HepG2 (cell line): ENCODE results near the gene MTHFD1L. TPM values are rescaled to one million over a fixed set of nuclear protein-coding genes. Genes with fewer than 3 reads are reported as not detected.

Experiments used
- CEBPG ChIP-seq: IDR thresholded peaks from 2 replicates; pipeline ENCODE4 v1.6.1; 2016
- HNF4A ChIP-seq: sonication (generic); formaldehyde crosslinking; IDR thresholded peaks from 2 replicates; pipeline ENCODE4 v1.4.0; 2020; ENCODE audit warnings: missing genetic modification reagents
- HOXA3 ChIP-seq: sonication (generic); formaldehyde crosslinking; IDR thresholded peaks from 2 replicates; pipeline ENCODE4 v1.5.0; 2020; ENCODE audit warnings: missing genetic modification reagents
- MATR3 ChIP-seq: sonication (generic); formaldehyde crosslinking; IDR thresholded peaks from 2 replicates; pipeline ENCODE4 v1.4.0; 2020; ENCODE audit warnings: missing genetic modification reagents
- POGK ChIP-seq: sonication (generic); formaldehyde crosslinking; conservative IDR thresholded peaks from 2 replicates; pipeline ENCODE4 v1.8.0; 2022; ENCODE audit warnings: mild to moderate bottlenecking, moderate library complexity, missing genetic modification reagents
- PRMT3 ChIP-seq: sonication (generic); formaldehyde crosslinking; IDR thresholded peaks from 2 replicates; pipeline ENCODE4 v1.8.1; 2022; ENCODE audit warnings: low read depth, mild to moderate bottlenecking, moderate library complexity, missing genetic modification reagents, borderline replicate concordance
- TOPORS ChIP-seq: sonication (generic); formaldehyde crosslinking; IDR thresholded peaks from 2 replicates; pipeline ENCODE4 v1.8.0; 2023; ENCODE audit warnings: mild to moderate bottlenecking, missing genetic modification reagents
- ZNF501 ChIP-seq: sonication (generic); formaldehyde crosslinking; IDR thresholded peaks from 2 replicates; pipeline ENCODE4 v1.5.1; 2020; ENCODE audit warnings: mild to moderate bottlenecking, moderate library complexity, missing genetic modification reagents
- ZNF782 ChIP-seq: sonication (generic); formaldehyde crosslinking; IDR thresholded peaks from 2 replicates; pipeline ENCODE4 v1.4.0; 2020; ENCODE audit warnings: missing genetic modification reagents, mild to moderate bottlenecking, borderline replicate concordance
- polyA plus RNA-seq, 8 experiments: library from polyadenylated mRNA; depleted of rRNA in 3 of 8; stranded (reverse) in 7 of 8; unstranded in 1 of 8; fragments of >200 nt; fragmentation: Illumina TruSeq in 4 of 8; extraction: Trizol in 4 of 8; gene quantifications; 2 replicates each; pipeline versions ENCODE4 v1.2.1 to v1.2.3, GENCODE V29; 2011 to 2016; ENCODE audit warnings: low read depth in 4 of 8, missing spikeins in 1 of 8, mixed read lengths in 1 of 8; ENCODE audit not compliant: insufficient read depth in 1 of 8
- total RNA-seq, 5 experiments: library from RNA; depleted of rRNA; stranded (reverse); fragments of >200 nt; fragmentation: Illumina TruSeq; extraction: Trizol; gene quantifications; 2 replicates each; pipeline ENCODE4 v1.2.3, GENCODE V29; 2016; ENCODE audit warnings: low read depth in 1 of 5
- TF ChIP-seq, protein P1 (sequence below): sonication (generic); formaldehyde crosslinking; IDR thresholded peaks from 2 replicates; pipeline ENCODE4 v1.8.0; 2022; ENCODE audit warnings: missing genetic modification reagents, mild to moderate bottlenecking, moderate library complexity, borderline replicate concordance
- TF ChIP-seq, protein P2 (sequence below): IDR thresholded peaks from 2 replicates; pipeline ENCODE4 v1.6.1; 2012; ENCODE audit warnings: inconsistent platforms
- TF ChIP-seq, protein P3 (sequence below): sonication (generic); formaldehyde crosslinking; IDR thresholded peaks from 2 replicates; pipeline ENCODE4 v1.4.0; 2020; ENCODE audit warnings: missing genetic modification reagents
- TF ChIP-seq, protein P4 (sequence below): sonication (generic); formaldehyde crosslinking; IDR thresholded peaks from 2 replicates; pipeline ENCODE4 v1.4.0; 2020; ENCODE audit warnings: mild to moderate bottlenecking, missing genetic modification reagents
- TF ChIP-seq, protein P5 (sequence below): sonication (generic); formaldehyde crosslinking; IDR thresholded peaks from 2 replicates; pipeline ENCODE4 v1.4.0; 2020; ENCODE audit warnings: missing genetic modification reagents
- TF ChIP-seq, protein P6 (sequence below): IDR thresholded peaks from 2 replicates; pipeline ENCODE4 v1.6.1; 2016; ENCODE audit warnings: missing biosample characterization, missing genetic modification reagents, low read depth

MTHFD1L gene
- total and polyA plus RNA-seq, 2 of the 13 experiments (the other 11 are each of a cell fraction or from before 2014, with no cell fraction given), result 24.0 to 39.6 TPM

DNA sequence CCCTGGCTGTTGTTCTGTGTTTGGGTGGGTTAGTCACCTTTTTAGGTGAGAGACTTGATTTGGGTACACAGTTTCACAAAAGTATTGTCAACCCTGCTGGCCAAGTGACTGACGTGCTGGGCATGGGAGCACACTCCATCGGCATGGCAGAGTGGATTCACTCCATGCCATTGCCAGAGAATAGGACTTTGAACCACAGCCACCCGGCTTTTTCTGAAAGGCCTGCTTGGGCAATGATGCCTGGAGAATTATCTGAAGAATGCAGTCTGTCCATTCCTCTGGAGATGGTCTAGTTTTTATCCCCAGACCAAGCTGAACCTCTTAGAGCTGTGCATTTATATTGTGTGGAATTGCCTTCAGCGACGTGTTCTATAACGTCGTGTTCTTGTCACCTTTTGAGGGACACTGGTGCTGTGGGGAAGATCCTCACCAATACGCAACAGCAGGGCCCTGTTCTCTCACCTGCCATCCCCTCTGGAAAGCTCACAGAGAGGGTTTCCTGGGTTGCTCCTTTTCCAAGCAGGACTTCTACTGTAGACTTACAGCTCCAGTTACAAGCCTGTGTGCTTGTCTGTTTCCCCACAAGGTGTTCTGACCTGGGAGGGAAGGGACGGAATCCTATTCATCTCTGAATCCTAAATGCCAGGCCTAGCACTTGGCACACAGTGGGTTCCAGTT is 190.9 kb downstream of the MTHFD1L start (continued):
- TF ChIP-seq POGK (no peak), ZNF782 (CRISPR knock-in tag) (no peak), ZNF501 (CRISPR knock-in tag) (0 out of 2 replicates have a peak, but pooled peaks have one; percentile 22), PRMT3 (CRISPR knock-in tag) (no peak), HNF4A (CRISPR knock-in tag) (peak; percentile 76), TOPORS (CRISPR knock-in tag) (no peak), CEBPG (peak; percentile 44; the same call in 1 of the 2 replicates), HOXA3 (CRISPR knock-in tag) (0 out of 2 replicates have a peak, but pooled peaks have one; percentile 10), MATR3 (CRISPR knock-in tag) (no peak)
- TF ChIP-seq, protein P1, sequence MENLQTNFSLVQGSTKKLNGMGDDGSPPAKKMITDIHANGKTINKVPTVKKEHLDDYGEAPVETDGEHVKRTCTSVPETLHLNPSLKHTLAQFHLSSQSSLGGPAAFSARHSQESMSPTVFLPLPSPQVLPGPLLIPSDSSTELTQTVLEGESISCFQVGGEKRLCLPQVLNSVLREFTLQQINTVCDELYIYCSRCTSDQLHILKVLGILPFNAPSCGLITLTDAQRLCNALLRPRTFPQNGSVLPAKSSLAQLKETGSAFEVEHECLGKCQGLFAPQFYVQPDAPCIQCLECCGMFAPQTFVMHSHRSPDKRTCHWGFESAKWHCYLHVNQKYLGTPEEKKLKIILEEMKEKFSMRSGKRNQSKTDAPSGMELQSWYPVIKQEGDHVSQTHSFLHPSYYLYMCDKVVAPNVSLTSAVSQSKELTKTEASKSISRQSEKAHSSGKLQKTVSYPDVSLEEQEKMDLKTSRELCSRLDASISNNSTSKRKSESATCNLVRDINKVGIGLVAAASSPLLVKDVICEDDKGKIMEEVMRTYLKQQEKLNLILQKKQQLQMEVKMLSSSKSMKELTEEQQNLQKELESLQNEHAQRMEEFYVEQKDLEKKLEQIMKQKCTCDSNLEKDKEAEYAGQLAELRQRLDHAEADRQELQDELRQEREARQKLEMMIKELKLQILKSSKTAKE (CRISPR knock-in tag), result no peak
- TF ChIP-seq, protein P2, sequence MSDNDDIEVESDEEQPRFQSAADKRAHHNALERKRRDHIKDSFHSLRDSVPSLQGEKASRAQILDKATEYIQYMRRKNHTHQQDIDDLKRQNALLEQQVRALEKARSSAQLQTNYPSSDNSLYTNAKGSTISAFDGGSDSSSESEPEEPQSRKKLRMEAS, result peak; percentile 35; the same call in 1 of the 2 replicates
- TF ChIP-seq, protein P3, sequence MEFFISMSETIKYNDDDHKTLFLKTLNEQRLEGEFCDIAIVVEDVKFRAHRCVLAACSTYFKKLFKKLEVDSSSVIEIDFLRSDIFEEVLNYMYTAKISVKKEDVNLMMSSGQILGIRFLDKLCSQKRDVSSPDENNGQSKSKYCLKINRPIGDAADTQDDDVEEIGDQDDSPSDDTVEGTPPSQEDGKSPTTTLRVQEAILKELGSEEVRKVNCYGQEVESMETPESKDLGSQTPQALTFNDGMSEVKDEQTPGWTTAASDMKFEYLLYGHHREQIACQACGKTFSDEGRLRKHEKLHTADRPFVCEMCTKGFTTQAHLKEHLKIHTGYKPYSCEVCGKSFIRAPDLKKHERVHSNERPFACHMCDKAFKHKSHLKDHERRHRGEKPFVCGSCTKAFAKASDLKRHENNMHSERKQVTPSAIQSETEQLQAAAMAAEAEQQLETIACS, result no peak
- TF ChIP-seq, protein P4, sequence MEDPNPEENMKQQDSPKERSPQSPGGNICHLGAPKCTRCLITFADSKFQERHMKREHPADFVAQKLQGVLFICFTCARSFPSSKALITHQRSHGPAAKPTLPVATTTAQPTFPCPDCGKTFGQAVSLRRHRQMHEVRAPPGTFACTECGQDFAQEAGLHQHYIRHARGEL (CRISPR knock-in tag), result no peak
- TF ChIP-seq, protein P5, sequence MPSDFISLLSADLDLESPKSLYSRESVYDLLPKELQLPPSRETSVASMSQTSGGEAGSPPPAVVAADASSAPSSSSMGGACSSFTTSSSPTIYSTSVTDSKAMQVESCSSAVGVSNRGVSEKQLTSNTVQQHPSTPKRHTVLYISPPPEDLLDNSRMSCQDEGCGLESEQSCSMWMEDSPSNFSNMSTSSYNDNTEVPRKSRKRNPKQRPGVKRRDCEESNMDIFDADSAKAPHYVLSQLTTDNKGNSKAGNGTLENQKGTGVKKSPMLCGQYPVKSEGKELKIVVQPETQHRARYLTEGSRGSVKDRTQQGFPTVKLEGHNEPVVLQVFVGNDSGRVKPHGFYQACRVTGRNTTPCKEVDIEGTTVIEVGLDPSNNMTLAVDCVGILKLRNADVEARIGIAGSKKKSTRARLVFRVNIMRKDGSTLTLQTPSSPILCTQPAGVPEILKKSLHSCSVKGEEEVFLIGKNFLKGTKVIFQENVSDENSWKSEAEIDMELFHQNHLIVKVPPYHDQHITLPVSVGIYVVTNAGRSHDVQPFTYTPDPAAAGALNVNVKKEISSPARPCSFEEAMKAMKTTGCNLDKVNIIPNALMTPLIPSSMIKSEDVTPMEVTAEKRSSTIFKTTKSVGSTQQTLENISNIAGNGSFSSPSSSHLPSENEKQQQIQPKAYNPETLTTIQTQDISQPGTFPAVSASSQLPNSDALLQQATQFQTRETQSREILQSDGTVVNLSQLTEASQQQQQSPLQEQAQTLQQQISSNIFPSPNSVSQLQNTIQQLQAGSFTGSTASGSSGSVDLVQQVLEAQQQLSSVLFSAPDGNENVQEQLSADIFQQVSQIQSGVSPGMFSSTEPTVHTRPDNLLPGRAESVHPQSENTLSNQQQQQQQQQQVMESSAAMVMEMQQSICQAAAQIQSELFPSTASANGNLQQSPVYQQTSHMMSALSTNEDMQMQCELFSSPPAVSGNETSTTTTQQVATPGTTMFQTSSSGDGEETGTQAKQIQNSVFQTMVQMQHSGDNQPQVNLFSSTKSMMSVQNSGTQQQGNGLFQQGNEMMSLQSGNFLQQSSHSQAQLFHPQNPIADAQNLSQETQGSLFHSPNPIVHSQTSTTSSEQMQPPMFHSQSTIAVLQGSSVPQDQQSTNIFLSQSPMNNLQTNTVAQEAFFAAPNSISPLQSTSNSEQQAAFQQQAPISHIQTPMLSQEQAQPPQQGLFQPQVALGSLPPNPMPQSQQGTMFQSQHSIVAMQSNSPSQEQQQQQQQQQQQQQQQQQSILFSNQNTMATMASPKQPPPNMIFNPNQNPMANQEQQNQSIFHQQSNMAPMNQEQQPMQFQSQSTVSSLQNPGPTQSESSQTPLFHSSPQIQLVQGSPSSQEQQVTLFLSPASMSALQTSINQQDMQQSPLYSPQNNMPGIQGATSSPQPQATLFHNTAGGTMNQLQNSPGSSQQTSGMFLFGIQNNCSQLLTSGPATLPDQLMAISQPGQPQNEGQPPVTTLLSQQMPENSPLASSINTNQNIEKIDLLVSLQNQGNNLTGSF, result no peak
- TF ChIP-seq, protein P6, sequence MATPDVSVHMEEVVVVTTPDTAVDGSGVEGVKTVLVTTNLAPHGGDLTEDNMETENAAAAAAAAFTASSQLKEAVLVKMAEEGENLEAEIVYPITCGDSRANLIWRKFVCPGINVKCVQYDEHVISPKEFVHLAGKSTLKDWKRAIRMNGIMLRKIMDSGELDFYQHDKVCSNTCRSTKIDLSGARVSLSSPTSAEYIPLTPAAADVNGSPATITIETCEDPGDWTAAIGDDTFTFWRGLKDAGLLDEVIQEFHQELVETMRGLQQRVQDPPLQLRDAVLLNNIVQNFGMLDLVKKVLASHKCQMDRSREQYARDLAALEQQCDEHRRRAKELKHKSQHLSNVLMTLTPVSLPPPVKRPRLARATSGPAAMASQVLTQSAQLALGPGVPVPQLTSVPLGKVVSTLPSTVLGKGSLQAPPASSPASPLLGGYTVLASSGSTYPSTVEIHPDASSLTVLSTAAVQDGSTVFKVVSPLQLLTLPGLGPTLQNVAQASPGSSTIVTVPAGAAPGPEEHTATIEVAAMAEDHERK (CRISPR knock-in tag), result no peak
